ENCODE measurements around the gene TAS2R38.

DNA sequence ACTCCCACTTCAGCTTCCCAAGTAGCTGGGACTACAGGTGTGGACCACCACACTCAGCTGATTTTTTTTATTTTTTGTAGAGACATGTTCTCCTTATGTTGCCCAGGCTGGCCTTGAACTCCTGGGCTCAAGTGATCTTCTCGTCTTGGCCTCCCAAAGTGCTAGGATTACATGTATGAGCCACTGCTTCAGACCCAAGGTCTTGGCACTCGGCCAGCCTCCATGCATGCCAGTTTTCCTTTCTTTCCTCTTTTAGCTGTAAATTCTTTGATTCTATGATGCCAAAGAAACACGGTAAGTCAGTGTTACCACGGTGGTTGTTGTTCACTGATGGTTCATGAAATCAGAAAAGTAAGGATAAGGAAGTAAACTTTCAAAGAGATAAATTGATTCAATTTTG, 19.1 kb upstream of the TAS2R38 start:
- TF ChIP-seq POLR2AphosphoS5 (IDR thresholded peaks at IDR 0.05; ENCODE audit: low read depth, low read length): no peak
- TF ChIP-seq, protein P1, sequence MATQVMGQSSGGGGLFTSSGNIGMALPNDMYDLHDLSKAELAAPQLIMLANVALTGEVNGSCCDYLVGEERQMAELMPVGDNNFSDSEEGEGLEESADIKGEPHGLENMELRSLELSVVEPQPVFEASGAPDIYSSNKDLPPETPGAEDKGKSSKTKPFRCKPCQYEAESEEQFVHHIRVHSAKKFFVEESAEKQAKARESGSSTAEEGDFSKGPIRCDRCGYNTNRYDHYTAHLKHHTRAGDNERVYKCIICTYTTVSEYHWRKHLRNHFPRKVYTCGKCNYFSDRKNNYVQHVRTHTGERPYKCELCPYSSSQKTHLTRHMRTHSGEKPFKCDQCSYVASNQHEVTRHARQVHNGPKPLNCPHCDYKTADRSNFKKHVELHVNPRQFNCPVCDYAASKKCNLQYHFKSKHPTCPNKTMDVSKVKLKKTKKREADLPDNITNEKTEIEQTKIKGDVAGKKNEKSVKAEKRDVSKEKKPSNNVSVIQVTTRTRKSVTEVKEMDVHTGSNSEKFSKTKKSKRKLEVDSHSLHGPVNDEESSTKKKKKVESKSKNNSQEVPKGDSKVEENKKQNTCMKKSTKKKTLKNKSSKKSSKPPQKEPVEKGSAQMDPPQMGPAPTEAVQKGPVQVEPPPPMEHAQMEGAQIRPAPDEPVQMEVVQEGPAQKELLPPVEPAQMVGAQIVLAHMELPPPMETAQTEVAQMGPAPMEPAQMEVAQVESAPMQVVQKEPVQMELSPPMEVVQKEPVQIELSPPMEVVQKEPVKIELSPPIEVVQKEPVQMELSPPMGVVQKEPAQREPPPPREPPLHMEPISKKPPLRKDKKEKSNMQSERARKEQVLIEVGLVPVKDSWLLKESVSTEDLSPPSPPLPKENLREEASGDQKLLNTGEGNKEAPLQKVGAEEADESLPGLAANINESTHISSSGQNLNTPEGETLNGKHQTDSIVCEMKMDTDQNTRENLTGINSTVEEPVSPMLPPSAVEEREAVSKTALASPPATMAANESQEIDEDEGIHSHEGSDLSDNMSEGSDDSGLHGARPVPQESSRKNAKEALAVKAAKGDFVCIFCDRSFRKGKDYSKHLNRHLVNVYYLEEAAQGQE (IDR thresholded peaks at IDR 0.05; ENCODE audit: insufficient read depth in 1 of 2, low read depth in 2 of 2, low read length in 2 of 2): no peak
- no peak for TF ChIP-seq TAF1 (IDR thresholded peaks at IDR 0.05; ENCODE audit: borderline replicate concordance, insufficient read depth, low read length)

Data from PFSK-1 (cell line).